Cortex of kidney (tissue), 1 donor: ENCODE results near the gene ZMYND8.

Experiments
- DNase-seq: peaks from one replicate; lab custom pipeline; 2025; lab: John Stamatoyannopoulos, UW

ZMYND8 gene

DNA sequence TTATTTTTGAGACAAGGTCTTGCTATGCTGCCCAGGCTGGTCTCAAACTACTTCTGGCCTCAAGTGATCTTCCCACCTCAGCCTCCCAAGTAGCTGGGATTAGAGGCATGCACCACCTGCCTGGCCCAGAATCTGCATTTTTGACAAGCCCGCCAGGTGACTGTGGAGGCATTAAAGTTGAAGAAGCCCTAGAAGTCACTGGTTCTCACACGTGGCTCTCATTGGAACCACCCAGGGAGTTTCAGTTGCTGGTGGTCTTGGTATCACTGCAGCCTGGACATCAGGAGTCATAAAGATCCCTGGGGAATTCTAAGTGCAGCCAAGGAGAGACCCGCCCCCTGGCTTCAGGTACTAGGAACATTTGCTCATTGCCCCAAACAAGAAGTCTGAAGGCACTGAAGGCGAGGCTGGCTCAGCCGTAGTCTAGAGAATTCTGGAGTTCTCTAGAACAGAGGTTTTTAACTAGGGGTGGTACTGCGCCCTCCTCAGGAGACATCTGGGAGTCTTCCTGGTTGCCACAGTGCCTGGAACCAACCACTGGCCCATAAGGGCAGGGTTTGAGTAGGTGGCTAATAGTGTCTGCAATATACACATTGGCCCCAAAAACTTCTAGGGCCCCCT lies 182.8 kb downstream of the ZMYND8 start:
- DNase-seq = no peak

DNA sequence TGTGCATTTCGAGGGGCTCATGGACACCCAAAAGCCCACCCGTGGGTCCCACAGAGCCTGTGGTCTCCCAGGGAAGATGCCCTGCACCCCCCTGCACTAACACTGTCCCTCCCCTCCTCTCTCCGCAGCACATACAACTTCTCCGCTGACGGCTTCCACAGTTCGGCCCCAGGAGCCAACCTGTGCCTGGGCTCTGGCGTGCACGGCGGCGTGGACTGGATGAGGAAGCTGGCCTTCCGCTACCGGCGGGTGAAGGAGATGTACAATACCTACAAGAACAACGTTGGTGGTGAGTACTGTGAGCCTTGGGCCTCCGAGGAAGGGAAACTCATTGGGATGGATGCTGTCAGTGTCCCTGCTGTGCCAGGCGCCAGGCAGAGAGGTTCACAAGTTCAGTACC lies 183.9 kb downstream of the ZMYND8 start:
- DNase-seq = no peak

DNA sequence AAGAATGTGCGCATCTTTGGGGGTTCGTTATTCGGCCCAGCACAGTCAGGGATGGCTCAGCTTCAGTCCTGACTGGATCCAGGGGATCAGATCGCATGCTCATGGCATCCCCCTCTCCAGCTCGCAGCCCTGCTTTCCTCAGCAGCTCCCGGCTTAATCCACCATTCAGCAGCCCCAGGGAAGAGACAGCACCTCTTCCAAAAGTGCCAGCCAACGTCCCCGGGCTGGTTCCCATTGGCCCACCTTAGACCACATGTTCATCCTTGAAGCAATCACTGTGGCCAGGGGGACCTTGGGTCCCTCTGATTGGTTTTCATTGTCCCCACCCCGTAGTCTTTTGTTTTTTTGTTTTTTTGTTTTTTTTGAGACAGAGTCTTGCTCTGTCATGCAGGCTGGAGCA lies 188.7 kb downstream of the ZMYND8 start:
- no peak for DNase-seq

DNA sequence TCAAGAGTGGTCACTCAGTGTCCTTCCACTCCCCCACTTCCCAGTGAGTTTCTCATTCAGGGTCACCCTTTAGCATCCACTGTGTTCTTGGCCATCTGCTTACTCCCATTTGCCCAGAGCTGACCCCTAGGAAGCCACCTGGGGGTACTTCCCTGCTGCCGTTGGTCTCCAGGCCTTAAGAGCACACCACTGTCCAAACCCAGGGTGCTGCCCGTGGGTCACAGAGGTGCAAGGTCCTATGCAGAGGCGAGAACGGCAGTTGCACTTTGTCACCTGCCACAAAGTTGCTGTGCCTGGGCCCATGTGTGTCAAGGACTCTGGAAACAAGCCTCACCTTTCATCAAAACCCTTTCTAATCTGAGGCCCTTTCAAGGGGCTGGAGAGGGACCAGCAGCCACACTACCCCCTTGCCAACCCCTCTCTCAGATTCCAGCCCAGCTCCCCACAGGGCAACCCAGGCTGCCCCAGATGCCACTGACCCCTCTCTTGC lies 191.1 kb downstream of the ZMYND8 start:
- no peak for DNase-seq

DNA sequence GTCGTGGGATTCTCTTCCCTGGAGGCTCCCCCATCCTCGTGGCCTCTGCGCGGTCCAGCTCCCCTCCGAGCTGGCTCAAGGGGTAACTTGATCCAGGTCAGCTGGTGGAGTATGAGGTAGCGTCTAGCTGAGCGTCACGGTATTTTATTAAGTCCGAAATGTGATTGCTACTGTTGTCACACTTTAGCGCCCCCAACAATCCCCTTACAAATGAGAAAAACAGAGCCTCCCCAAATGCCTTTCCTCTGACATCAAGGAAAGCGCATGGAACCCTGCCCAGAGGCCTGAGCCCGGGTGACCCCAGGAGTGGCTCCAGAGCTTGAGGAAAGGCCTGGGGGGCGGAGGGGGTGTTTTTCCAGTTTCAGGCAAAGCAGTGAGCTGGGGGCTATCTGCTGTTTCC lies 192.4 kb downstream of the ZMYND8 start:
- no peak for DNase-seq

DNA sequence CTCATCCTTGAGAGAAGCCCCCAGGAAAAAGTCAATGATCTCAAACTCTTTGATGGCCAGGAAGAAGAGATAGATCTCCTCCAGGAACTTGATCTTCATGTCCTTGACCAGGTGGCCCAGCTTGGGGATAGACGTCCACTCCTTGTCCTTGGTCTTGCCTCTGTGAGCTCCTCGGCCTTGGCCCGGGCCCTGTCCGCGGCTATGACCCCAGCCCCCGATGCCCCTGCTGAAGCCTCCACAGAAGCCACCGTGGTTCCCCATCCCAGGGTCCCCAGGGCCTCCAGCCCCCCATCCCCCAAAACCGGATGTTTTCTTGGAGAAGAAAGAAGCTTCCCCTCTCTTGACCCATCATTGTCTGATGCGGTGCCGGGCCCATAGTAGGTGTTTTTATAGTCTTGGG lies 195.1 kb downstream of the ZMYND8 start:
- no peak for DNase-seq

DNA sequence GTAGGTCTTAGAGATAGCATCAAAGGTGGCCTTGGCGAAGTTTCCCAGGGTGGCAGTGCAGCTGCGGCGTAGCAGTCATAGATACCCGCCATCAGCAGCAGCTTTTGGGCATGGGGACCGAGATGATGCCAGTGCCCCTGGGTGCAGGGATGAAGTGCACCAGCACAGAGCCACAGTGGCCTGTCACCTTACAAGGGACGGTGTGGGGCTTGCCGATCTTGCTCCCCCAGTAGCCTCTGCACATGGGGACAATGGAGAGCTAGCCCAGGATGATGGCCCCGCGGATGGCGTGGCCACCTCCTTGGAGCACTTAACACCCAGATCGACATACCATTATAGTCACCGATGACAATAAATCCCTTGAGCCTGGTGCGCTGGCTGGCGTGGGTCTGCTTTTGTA lies 195.5 kb downstream of the ZMYND8 start:
- DNase-seq = no peak

- no peak for DNase-seq
Observed at GRCh38 chr20:47160240-47160639, 196.3 kb downstream of the ZMYND8 start.
